Stimulated activated CD4-positive, alpha-beta T cell treated with anti-CD3 and anti-CD28 coated beads, Interleukin-4, amount 100 ng/mL, for 4 hours (primary cell): ENCODE data around the gene MTHFSD.

Experiments
- DNase-seq, 2 experiments: peaks; one replicate each; pipeline ENCODE4 v3.0.0-alpha.2; 2020

The MTHFSD gene

DNA sequence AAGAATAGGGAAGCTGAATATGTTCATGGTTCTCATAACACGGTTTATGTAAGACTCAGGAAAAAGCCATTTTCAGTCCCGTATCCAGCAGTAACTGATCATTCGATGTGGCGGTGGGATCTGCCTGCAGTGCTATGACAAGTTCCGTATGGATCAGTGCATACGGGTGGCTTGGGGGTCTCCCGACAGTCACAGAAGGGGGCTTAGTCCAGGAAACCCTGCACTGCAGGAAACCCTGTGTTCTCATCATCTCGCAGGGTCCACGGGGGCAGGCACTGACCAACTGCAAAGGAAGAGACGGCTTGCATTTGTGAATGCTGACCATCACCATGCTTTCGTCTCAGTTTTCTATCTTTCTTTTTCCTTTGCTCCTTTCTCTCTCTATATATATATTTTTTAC, 7.7 kb downstream of the MTHFSD start:
- no peak for DNase-seq

DNA sequence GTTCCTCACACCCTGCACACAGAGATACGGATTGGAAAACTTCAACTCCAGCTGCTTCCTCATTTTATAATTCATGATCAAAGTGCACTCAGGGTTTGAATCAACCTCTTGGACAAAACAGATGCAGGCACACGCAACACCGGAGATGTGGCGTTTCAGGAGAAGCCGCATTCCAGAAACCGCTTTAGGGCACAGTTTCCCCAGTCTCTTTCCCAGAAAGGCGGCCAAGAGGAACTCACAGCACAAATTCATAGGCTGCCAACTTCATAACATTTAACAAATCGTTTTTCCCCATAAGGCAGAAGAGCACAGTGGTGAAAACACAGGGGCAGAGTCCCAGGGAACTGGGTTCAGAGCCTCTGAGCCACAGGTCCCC, 8.4 kb downstream of the MTHFSD start:
- no peak for DNase-seq

GRCh38 chr16:86545954-86546637, 8.9 kb downstream of the MTHFSD start:
- no peak for DNase-seq

GRCh38 chr16:86545481-86545880, 9.6 kb downstream of the MTHFSD start:
- no peak for DNase-seq

DNA sequence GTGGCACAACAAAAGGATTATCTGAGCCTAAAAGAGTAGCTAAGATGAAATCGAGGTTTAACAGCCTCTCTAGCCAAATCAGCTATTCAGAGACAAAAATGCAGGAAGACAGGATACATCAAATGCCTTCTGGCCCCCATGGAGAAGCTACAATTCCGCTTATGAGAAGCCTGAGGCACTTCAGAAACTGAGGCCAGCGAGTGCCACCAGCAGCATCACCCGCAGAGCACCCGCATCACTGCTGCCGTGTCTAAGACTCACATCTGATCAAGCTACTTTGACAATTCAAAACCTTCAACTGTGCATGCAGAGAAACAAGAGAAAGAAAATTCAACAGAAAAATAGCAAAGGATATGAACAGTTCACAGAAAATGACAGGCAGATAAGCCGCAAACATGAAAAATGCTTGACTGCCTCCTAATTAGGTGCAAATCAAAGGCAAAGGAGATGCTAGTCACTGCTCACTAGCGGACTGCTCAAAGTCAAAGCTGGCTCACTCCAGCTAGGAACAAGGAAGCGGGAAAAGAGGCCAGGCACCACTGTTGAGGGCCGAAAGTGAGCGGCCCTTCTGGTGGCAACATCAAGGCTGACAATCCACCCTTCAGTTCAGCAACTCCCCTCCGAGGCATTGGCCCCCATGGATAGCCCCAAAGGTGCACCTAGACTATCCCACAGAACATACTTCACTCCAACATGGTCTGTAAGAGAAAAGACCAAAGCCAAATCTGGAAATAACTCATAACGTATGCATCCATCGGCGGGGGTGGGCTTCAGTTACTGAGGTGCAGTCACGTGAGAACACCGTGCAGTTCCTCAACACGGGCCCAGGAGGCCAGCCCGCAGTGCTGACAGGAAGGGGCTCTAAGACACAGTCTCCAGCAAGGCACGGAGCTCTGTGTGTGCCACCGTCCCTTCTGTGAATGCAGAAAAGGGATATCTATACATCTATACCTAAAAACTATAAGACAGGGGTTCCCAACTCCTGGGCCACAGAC, 12.0 kb downstream of the MTHFSD start:
- DNase-seq = no peak

DNA sequence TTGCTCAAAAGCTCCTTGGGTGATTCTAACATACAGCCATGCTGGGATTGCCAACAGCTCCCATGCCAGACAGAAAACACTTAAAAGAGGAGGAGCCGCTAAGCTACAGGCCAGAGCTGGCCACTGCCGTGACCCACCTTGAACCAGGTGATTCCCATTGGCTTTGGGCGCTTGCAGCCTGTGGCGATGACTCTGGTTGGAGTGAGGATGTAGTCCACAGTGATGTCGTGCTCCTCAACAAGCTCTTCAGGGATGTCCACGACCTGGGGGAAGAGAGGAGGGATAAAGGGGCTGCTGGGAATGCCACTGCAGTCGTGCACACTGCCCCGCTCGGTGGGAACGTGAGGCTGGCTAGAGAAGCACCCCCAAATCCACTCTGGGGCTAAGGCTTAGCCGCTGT, 13.5 kb downstream of the MTHFSD start:
- DNase-seq = no peak

GRCh38 chr16:86540894-86541293, 14.1 kb downstream of the MTHFSD start:
- DNase-seq = no peak

GRCh38 chr16:86538196-86538780, 16.7 kb downstream of the MTHFSD start:
- no peak for DNase-seq

DNA sequence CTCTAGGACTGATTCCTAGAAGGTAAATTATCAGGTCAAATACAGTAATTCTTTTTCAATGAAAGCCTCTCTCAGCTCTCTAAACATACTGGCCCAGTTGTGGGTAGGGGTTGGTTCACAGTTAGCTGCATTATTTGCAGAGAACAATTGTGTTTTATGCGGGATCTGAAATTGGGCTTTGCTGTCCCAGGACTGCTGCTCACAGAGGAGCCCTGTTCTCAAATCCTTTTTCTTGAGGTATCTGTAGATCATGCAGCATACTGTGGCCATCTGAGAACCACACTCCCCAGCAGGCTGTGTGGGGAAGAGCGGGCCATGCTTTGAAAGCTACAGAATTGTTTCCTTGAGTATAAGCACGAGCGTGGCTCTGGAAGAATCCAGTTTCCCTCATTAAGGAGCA, 17.5 kb downstream of the MTHFSD start:
- no peak for DNase-seq

DNA sequence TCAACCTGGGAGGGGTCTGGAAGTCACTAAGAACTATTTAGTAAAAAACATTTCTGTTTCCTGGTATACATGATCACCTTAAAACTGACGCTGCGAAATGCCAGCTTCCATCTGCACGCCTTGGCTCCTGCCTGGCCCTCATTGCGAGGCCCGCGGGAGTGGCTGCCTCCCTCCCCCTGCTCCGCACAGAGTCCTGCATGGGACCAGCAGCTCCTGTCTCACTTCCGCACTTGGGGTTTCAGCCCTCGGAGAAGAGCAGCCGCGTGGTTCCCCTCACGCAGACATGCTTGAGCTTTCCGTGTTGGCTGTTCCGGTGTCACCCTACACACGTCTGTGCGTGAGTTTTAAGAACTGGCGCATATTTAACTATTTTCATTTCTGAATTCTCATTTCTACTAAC, 18.4 kb downstream of the MTHFSD start:
- no peak for DNase-seq

DNA sequence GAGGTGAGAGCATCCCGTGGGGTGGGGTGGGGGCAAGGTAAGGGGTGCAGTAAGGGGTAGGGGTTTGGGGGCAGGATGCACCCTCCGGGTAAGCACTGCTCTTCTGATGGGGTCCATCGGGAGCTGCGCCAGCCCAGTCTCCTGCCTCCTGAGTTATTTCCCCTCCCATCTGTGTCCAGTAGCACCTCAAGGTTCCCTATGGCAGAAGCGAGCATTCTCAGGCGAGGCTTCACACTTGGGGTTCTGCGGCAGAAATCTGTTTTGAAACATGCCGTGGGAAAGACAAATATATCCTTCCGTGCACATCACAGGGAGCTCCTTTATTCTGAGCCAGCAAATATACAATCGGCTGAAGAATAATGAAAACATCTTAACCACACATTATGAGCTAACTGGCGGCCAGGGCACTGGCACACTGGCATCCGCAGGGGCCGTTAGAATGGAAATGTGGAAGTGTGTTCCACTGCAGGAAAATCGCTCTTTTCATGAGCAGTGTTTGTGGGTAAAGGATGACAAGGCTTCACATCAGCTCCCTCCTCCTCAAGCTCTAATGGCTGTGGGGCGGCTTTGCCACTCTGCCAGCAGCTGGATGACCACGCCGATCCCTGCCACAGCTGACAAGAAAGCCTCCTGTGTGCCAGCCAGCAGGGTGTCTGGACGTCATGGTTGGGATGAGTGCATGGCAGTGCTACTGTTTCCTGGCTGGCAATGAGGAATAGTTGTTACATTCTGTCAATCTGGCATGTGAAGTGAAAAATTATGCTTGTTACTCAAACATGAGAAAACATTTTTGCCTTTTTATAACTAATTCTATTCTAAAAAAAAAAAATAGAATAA, 20.0 kb downstream of the MTHFSD start:
- DNase-seq = no peak

GRCh38 chr16:86533767-86534351, 21.2 kb downstream of the MTHFSD start:
- no peak for DNase-seq

DNA sequence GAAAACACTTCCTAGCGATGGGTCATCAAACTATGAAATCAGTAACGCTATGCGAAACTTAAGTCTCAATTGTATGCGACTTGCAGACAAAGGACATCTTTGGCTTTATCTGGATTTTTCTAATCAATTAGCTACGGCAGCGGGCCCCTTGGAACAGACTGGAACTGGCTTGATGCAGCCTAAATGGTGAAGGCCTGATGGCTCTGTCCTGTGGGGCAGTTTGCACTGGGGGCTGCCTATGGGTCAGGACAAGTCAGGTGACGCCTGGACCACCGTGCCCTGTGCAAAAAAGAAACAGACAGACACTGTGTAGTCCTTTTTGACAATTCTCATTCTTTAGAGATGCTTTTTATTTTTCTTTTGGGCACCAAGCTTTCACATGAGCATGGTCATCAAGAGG, 22.0 kb downstream of the MTHFSD start:
- no peak for DNase-seq

DNA sequence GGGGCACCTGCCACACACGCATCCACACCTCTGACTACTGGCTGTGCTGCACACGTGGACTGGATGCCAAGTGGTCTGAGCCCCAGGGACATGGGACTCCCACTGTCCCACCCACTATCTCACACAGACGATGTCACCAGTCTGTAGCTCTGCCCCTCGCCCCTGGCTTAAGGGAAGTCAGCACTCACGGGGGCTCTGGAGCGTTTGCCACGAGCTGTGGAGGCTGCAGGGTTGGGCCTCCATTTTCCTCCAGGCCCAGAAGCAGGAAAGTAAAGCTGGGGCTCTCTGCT, 22.6 kb downstream of the MTHFSD start:
- DNase-seq = no peak

GRCh38 chr16:86531641-86532525, 23.2 kb downstream of the MTHFSD start:
- no peak for DNase-seq

- DNase-seq = no peak
These were observed 23.9 kb downstream of the MTHFSD start for GRCh38 chr16:86531191-86531545.

- DNase-seq = no peak
These were observed 24.5 kb downstream of the MTHFSD start for GRCh38 chr16:86530251-86531190.

DNA sequence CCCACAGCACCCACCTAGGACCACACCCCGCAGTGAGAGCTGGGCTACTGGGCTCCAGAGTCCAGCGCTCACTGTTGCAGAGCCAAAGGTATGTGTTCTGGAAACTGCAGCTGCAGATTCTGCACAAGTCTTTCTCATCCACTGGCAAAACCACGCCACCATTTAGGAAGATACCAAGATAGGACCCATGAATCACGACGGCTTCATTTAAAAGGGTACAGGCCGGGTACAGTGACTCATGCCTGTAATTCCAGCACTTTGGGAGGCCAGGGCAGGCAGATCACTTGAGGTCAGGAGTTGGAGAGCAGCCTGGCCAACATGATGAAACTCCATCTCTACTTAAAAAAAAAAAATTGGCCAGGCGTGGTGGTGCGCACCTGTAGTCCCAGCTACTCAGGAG, 25.9 kb downstream of the MTHFSD start:
- DNase-seq = no peak

- no peak for DNase-seq
These were observed 26.7 kb downstream of the MTHFSD start for GRCh38 chr16:86528061-86528929.

GRCh38 chr16:86527366-86527765, 27.7 kb downstream of the MTHFSD start:
- DNase-seq = no peak
